C4-2B (cell line): ENCODE measurements around the gene SOX18.

Source experiments
- ZFX ChIP-seq: fragments of 450-650 bp; IDR thresholded peaks from 2 replicates; pipeline ENCODE4 v1.6.1; 2017
- TF ChIP-seq, protein P1 (sequence below): fragments of 450-650 bp; conservative IDR thresholded peaks from 2 replicates; pipeline ENCODE4 v1.5.1; 2017; ENCODE audit warnings: mild to moderate bottlenecking

DNA sequence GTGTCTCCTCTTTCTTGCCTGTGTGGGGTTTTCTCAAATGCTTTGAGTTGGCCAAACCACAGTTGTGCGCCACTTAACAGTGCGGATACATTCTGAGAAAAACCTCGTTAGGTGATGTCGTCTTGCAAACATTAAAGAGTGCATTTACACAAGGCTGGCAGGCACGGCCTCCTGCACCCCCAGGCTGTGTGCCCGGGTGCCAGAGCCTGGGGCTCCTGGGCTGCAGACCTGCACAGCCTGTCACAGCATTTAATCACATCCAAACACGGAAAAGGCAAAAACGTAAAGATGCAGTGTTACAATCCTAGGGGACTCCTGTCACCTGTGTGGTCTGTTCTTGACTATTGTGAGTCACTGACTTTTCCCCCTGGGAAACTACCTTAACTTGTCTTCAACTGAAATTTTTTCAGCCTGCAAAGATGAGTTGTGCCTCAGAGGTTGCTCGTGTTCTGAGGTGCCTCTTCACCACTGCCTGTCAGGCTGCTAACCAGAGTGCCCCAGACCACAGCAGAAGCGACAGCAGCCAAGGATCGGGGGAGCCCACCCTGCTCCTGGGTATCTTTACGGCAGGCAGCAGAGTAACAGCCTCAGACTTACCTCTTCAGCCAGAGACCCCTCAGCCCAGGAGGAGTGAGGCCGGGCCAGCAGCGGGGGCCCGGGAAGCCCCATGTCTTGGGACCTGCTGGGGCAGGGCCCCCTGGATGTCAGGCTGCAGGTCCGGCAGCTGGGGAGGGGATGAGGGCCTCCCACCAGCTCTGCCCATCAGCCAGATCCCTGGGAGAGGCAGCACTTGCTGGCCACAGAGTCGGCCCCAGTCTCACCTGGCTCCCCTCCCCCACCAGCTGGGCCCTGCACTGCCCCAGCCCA is 14.1 kb downstream of the SOX18 start:
- TF ChIP-seq, protein P1, sequence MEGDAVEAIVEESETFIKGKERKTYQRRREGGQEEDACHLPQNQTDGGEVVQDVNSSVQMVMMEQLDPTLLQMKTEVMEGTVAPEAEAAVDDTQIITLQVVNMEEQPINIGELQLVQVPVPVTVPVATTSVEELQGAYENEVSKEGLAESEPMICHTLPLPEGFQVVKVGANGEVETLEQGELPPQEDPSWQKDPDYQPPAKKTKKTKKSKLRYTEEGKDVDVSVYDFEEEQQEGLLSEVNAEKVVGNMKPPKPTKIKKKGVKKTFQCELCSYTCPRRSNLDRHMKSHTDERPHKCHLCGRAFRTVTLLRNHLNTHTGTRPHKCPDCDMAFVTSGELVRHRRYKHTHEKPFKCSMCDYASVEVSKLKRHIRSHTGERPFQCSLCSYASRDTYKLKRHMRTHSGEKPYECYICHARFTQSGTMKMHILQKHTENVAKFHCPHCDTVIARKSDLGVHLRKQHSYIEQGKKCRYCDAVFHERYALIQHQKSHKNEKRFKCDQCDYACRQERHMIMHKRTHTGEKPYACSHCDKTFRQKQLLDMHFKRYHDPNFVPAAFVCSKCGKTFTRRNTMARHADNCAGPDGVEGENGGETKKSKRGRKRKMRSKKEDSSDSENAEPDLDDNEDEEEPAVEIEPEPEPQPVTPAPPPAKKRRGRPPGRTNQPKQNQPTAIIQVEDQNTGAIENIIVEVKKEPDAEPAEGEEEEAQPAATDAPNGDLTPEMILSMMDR: no peak
- no peak for TF ChIP-seq ZFX
